Choroid plexus epithelial cell (primary cell): Measurements from ENCODE around the gene HMGXB3.

Experiments used
- DNase-seq: peaks from one replicate; pipeline ENCODE4 v3.0.0-alpha.2; 2010; ENCODE audit warnings: low read depth
- H3K4me3 ChIP-seq: 2 replicates; pipeline ENCODE4 v1.5.1; 2011; ENCODE audit warnings: low read depth, mild to moderate bottlenecking, control low read depth, low read length, moderate library complexity
- TF ChIP-seq, protein P1 (sequence below): conservative IDR thresholded peaks from 2 replicates; pipeline ENCODE4 v1.5.1; 2011; ENCODE audit warnings: low read depth, mild to moderate bottlenecking, control low read depth, inconsistent platforms, low read length, moderate library complexity

HMGXB3 gene

DNA sequence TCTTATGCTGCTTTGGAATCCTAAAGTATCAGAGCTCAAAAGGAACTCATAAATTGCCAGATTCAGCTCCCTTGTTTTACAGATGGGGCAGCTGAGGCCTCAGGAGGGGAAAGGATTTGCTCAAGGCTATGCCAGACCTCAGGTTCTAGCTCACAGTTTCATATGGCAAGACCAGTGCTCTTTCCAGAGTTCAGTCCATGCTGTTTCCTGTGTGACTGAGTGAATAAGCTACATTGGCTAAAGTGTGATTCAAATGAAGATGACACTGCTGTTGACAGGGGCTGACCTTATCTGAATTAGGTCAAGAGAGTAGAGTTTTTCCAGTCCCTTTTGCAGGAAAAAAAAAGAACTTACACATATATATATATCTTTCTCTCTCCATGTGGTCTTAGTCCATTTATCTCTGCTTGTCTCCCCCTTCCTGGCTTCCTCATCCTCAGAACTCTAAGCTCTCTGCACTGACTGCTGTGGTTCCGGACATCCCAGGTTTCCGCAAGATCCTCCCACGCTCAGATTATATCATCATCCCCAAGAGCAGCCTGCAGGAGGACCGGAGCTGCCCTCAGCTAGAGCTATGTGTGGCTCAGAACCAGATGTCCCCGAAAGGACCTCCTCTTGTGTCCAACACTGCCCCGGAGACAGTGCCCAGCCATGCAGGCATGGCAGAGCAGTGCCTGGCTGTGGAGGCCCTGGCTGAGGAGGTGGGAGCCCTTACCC is 9.3 kb downstream of the HMGXB3 start:
- TF ChIP-seq, protein P1, sequence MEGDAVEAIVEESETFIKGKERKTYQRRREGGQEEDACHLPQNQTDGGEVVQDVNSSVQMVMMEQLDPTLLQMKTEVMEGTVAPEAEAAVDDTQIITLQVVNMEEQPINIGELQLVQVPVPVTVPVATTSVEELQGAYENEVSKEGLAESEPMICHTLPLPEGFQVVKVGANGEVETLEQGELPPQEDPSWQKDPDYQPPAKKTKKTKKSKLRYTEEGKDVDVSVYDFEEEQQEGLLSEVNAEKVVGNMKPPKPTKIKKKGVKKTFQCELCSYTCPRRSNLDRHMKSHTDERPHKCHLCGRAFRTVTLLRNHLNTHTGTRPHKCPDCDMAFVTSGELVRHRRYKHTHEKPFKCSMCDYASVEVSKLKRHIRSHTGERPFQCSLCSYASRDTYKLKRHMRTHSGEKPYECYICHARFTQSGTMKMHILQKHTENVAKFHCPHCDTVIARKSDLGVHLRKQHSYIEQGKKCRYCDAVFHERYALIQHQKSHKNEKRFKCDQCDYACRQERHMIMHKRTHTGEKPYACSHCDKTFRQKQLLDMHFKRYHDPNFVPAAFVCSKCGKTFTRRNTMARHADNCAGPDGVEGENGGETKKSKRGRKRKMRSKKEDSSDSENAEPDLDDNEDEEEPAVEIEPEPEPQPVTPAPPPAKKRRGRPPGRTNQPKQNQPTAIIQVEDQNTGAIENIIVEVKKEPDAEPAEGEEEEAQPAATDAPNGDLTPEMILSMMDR = no peak
- no peak overlapping the region for H3K4me3 ChIP-seq
- DNase-seq = no peak

DNA sequence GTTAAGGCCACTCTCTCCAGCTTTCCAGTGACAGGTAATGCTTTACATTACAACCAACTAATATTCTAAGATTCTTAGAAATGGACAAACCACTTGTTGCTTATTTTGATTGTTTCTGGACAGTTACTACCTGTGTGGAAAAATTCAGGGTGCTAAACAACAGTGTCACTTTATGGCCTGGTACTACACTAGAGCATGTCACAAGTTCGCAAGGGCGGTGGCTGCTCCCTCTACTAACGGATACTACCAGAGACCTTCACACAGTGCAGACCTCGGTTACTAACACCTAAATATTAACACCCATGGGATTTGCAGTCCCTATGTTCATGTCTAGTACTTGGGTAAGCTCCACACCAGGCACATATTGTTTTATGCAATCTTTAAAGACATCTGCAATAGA is 13.4 kb downstream of the HMGXB3 start:
- H3K4me3 ChIP-seq = no peak overlapping the region
- TF ChIP-seq, protein P1 = no peak
- DNase-seq = no peak

- H3K4me3 ChIP-seq = no peak overlapping the region
- TF ChIP-seq, protein P1 = no peak
- DNase-seq = no peak
These were observed 13.9 kb downstream of the HMGXB3 start for GRCh38 chr5:150014456-150014855.

- TF ChIP-seq, protein P1 = no peak
These were observed 14.9 kb downstream of the HMGXB3 start for GRCh38 chr5:150015415-150015814.

DNA sequence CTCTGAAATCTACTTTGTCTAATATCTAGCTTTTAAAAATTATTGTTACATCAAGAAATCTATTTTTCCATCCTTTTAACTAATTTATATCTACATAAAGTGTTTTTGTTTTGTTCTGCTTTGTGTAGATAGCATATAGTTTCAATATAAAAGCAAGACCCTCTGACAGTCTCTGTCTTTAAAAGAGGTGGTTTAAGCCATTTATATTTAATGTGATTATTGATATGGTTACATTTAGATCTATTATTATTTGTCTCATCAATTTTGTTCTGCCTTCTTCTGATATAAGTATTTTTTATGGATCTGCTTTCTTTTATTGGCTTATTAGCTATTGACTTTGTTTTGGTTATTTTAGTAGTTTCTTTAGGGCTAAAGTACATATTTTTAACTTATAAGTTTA is 16.0 kb downstream of the HMGXB3 start:
- TF ChIP-seq, protein P1 = no peak
- DNase-seq = no peak

More at GRCh38 chr5:150015415-150015814, 14.9 kb downstream of the HMGXB3 start:
- H3K4me3 ChIP-seq = no peak overlapping the region
- no peak for DNase-seq

GRCh38 chr5:150017226-150018005 is 16.9 kb downstream of the HMGXB3 start:
- TF ChIP-seq, protein P1 = no peak
- no peak for DNase-seq
- no peak overlapping the region for H3K4me3 ChIP-seq

More for the DNA sequence above, 16.0 kb downstream of the HMGXB3 start:
- H3K4me3 ChIP-seq = no peak overlapping the region
